ENCODE results near the gene RAC3. TPM values are rescaled to one million over a fixed set of nuclear protein-coding genes. Genes with fewer than 3 reads are reported as not detected.

The RAC3 gene
- total RNA-seq, 1 experiment from 2014 or later: 84.8 TPM

DNA sequence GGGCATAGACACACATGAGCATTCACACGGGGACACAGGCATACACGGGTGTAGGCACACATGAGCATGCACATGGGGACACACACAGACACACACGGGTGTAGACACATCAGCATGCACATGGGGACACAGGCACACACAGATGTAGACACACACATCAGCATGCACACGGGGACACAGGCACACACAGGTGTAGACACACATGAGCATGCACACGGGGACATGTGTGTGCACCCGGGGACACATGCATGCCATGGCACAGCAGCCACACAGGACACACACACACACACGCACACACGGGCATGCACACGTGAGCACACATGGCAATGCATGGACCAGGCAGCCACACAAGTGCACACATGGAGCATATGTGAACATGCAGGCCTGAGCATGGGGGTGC lies 11.2 kb downstream of the RAC3 start:
- Histone ChIP-seq H3T11ph (ENCODE audit: low read length) (no peak overlapping the region), H4K5ac (ENCODE audit: insufficient read length, low read depth, low read length) (no peak overlapping the region), H4K8ac (replicated peaks; ENCODE audit: insufficient read length, low read depth, low read length) (no peak overlapping the region), H3K79me2 (ENCODE audit: insufficient read depth, low read length) (no peaks in the 10 kb centered on the region), H3K23me2 (ENCODE audit: insufficient read length, low read depth, low read length, poor library complexity, severe bottlenecking) (no peaks in the 10 kb centered on the region), H3K79me1 (ENCODE audit: insufficient read depth, low read depth, low read length, poor library complexity, severe bottlenecking) (no peaks in the 10 kb centered on the region), H2BK5ac (ENCODE audit: insufficient read length, low read length) (no peak overlapping the region), H3K4ac (ENCODE audit: low read depth, low read length) (no peak overlapping the region), H3K56ac (ENCODE audit: insufficient read length, low read depth, low read length) (no peak overlapping the region), H3K9ac (ENCODE audit: extremely low read depth, insufficient read length, low read length) (no peak overlapping the region), H3K4me1 (ENCODE audit: insufficient read depth, low read length) (no peaks in the 10 kb centered on the region; the same call in 1 of the 2 replicates), H3K23ac (ENCODE audit: insufficient read length, low read depth, low read length) (no peak overlapping the region), H3K4me2 (ENCODE audit: insufficient read depth, insufficient read length, low read length) (no peak overlapping the region), H2AK5ac (ENCODE audit: insufficient read length, low read length) (no peak overlapping the region), H3K27me3 (ENCODE audit: insufficient read depth, low read length) (no peaks in the 10 kb centered on the region), H2BK120ac (ENCODE audit: low read depth, low read length, poor library complexity, severe bottlenecking) (no peak overlapping the region), H4K20me1 (ENCODE audit: control insufficient read depth, insufficient read depth, insufficient read length) (no peaks in the 10 kb centered on the region), H4K91ac (ENCODE audit: insufficient read length, low read depth, low read length) (no peak overlapping the region), H3K18ac (ENCODE audit: insufficient read length, low read depth, low read length) (no peak overlapping the region), H2AFZ (ENCODE audit: low read length) (no peak overlapping the region), H2BK12ac (ENCODE audit: insufficient read length, low read depth, low read length) (no peak overlapping the region), H2BK20ac (ENCODE audit: low read depth, low read length, poor library complexity, severe bottlenecking) (no peak overlapping the region), H3K14ac (ENCODE audit: insufficient read depth, low read length) (no peak overlapping the region), H3K27ac (ENCODE audit: insufficient read length, low read depth, low read length) (no peak overlapping the region), H2BK15ac (ENCODE audit: low read depth, low read length) (no peak overlapping the region), H3K9me3 (ENCODE audit: control insufficient read depth, low read depth, low read length) (no peaks in the 10 kb centered on the region)
- TF ChIP-seq, protein P1, sequence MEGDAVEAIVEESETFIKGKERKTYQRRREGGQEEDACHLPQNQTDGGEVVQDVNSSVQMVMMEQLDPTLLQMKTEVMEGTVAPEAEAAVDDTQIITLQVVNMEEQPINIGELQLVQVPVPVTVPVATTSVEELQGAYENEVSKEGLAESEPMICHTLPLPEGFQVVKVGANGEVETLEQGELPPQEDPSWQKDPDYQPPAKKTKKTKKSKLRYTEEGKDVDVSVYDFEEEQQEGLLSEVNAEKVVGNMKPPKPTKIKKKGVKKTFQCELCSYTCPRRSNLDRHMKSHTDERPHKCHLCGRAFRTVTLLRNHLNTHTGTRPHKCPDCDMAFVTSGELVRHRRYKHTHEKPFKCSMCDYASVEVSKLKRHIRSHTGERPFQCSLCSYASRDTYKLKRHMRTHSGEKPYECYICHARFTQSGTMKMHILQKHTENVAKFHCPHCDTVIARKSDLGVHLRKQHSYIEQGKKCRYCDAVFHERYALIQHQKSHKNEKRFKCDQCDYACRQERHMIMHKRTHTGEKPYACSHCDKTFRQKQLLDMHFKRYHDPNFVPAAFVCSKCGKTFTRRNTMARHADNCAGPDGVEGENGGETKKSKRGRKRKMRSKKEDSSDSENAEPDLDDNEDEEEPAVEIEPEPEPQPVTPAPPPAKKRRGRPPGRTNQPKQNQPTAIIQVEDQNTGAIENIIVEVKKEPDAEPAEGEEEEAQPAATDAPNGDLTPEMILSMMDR (conservative IDR thresholded peaks at IDR 0.05): no peak
- Mint-ChIP-seq H3K27ac (no peak overlapping the region; a peak in 1 of 7 replicates), H3K4me1 (peaks cover 24 to 29% of the 10 kb centered on the region in 2 experiments), H3K27me3 (ENCODE audit: low read depth) (peaks cover 10% of the 10 kb centered on the region), H3K4me3 (peak overlapping the region in 1 of 2 experiments; percentile 39; a peak in 1 of 5 replicates), H3K36me3 (ENCODE audit: insufficient read depth in 1 of 3, low read depth in 3 of 3) (peaks cover 4 to 13% (median 9%) of the 10 kb centered on the region in 3 experiments; a peak in 6 of 7 replicates), H3K9me3 (no peaks in the 10 kb centered on the region; a peak in 2 of 5 replicates)
- whole genome bisulfite sequencing (ENCODE audit: extremely low coverage, insufficient read length, low lambda C conversion rate): no CpG with 5 or more reads among the region's 9 CpGs
- DNase-seq: no peak

Measured in H9 (cell line).